HAP-1 (cell line): ENCODE data around the gene SMURF2.

Experiments
- DNase-seq, 2 experiments: peaks; one replicate each; pipeline ENCODE4 v3.0.0-alpha.2; 2016 to 2020; ENCODE audit warnings: low spot score in 2 of 2
- H3K27me3 ChIP-seq: fragments of 250-450 bp; sonication (Bioruptor Pico); 2 replicates; pipeline ENCODE4 v1.5.1; 2020; ENCODE audit warnings: low read depth, mild to moderate bottlenecking, moderate library complexity
- H3K36me3 ChIP-seq: fragments of 250-450 bp; sonication (Bioruptor Pico); replicated peaks from 2 replicates; pipeline ENCODE4 v1.5.1; 2020; ENCODE audit warnings: mild to moderate bottlenecking
- H3K4me1 ChIP-seq: fragments of 250-450 bp; sonication (Bioruptor Pico); 2 replicates; pipeline ENCODE4 v1.5.1; 2020; ENCODE audit warnings: mild to moderate bottlenecking
- H3K4me3 ChIP-seq: fragments of 250-450 bp; sonication (Bioruptor Pico); 2 replicates; pipeline ENCODE4 v1.5.1; 2020; ENCODE audit warnings: mild to moderate bottlenecking, moderate library complexity
- H3K9me3 ChIP-seq: fragments of 250-450 bp; sonication (Bioruptor Pico); 2 replicates; pipeline ENCODE4 v1.5.1; 2020; ENCODE audit warnings: mild to moderate bottlenecking, moderate library complexity
- in situ Hi-C: fragments of 300-500 bp; cut with MboI; formaldehyde crosslinking; loops from 3 replicates; pipeline ENCODE4 v1.14.3; 2020; ENCODE audit warnings: low sequenced_read_pairs, inconsistent platforms, mixed read lengths

Gene SMURF2

DNA sequence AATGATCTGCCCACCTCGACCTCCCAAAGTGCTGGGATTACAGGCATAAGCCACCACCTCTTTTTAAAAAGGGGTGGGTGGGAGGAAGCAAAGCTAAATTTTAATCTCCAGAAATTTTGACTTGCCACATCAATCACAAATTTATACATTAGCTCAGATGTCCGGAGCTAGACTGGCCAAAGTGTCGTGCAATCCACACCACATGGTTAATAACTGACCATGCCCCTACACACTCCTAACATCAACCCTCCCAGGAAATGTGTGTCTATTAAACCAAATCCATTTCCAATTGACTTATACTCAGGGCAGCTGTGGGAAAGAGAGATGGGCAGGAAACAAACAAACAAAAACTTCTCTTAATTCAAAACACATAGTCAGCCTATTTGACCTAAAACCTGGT, 29.9 kb downstream of the SMURF2 start:
- Histone ChIP-seq H3K36me3 (no peaks in the 10 kb centered on the region), H3K4me1 (0 out of 2 replicates have a peak, but pooled peaks cover 2% of the 10 kb centered on the region), H3K9me3 (no peaks in the 10 kb centered on the region), H3K4me3 (no peak overlapping the region), H3K27me3 (no peaks in the 10 kb centered on the region)
- no peak for DNase-seq
- in situ Hi-C loops = no loop called here

DNA sequence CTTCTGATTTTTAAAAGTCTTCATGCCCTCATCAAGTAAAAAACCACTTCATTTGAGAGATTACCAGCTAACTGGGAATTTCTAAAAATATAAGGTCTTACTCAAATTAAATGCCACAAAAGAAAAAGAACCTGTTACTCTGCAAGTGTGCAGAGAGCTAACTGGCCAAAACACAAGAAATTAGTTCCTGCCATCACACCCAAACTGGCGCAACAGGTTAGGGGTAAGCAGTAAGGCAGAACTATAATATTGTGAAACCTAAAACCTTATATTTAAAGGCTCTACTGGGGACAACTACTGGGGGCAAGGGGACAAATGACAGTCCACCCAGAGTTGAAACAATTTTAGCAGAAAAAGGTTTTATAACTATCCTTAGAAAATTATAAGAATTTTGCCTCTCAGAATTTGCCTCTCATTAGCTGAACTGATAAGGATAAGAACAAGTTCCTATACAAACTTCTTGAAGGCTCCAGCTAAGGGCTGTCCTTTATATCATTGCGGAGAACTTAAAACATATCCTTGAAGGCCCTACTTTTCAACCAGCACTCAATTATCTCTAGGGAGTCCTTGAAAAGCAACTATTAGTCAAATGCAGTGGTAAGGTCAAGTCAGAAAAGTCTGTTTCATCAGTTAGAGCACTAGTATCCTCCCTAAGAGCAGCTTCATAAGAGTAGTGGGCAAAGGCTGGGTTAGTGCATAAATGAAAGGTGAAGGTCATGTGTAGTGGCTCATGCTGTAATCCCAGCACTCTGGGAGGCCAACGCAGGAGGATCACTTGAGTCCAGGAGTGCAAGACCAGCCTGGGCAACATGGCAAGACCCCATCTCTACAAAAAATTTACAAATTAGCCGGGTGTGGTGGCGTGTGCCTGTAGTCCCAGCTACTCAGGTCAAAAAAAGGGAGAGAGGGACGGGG, 31.5 kb downstream of the SMURF2 start:
- Histone ChIP-seq H3K36me3 (no peaks in the 10 kb centered on the region), H3K4me3 (no peak overlapping the region), H3K4me1 (0 out of 2 replicates have a peak, but pooled peaks cover 2% of the 10 kb centered on the region), H3K27me3 (no peaks in the 10 kb centered on the region), H3K9me3 (no peaks in the 10 kb centered on the region)
- no peak for DNase-seq
- in situ Hi-C loops = no loop called here

DNA sequence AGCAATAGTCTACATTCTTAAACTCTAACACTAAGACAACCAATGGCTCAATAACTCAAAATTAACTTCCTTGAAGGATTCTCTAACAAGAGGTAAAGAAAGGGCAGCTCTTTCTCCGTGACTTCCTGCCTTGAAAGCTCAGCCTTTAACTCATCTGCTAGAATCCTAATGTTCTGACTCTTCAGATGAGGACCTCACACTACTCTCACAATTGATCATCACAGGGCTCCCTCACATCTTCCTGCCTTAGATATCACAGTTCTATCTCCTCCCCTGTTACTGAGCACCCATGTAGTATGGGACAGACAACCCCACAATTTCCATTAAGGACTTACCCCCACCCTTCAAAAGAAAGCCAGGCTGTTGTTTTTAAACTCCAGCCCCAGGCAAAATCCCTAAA, 33.5 kb downstream of the SMURF2 start:
- no peak overlapping the region for H3K4me3 ChIP-seq
- no peak for DNase-seq
- peaks cover 2% of the 10 kb centered on the region; the same call in 1 of the 2 replicates for H3K4me1 ChIP-seq
- no peaks in the 10 kb centered on the region for H3K36me3 ChIP-seq
- no peaks in the 10 kb centered on the region for H3K9me3 ChIP-seq
- in situ Hi-C loops = no loop called here
- H3K27me3 ChIP-seq = no peaks in the 10 kb centered on the region

GRCh38 chr17:64627797-64628196, 34.3 kb downstream of the SMURF2 start:
- in situ Hi-C loops = no loop called here
- Histone ChIP-seq H3K36me3 (no peaks in the 10 kb centered on the region), H3K4me1 (peaks cover 2% of the 10 kb centered on the region; the same call in 1 of the 2 replicates), H3K9me3 (no peaks in the 10 kb centered on the region), H3K27me3 (no peaks in the 10 kb centered on the region), H3K4me3 (no peak overlapping the region)
- DNase-seq = no peak

GRCh38 chr17:64626827-64627226, 35.3 kb downstream of the SMURF2 start:
- H3K36me3 ChIP-seq = no peaks in the 10 kb centered on the region
- no peak for DNase-seq
- no peaks in the 10 kb centered on the region for H3K9me3 ChIP-seq
- peaks cover 2% of the 10 kb centered on the region; the same call in 1 of the 2 replicates for H3K4me1 ChIP-seq
- no peaks in the 10 kb centered on the region for H3K27me3 ChIP-seq
- H3K4me3 ChIP-seq = no peak overlapping the region
- in situ Hi-C loops = no loop called here

- no peaks in the 10 kb centered on the region for H3K27me3 ChIP-seq
- no peak overlapping the region for H3K4me3 ChIP-seq
- no peaks in the 10 kb centered on the region for H3K9me3 ChIP-seq
- no peaks in the 10 kb centered on the region for H3K36me3 ChIP-seq
- peaks cover 2% of the 10 kb centered on the region; the same call in 1 of the 2 replicates for H3K4me1 ChIP-seq
- in situ Hi-C loops = no loop called here
- DNase-seq = no peak
Measured at GRCh38 chr17:64625541-64625940, 36.6 kb downstream of the SMURF2 start.

- Histone ChIP-seq H3K27me3 (no peaks in the 10 kb centered on the region), H3K4me1 (no peaks in the 10 kb centered on the region; the same call in 1 of the 2 replicates), H3K36me3 (no peaks in the 10 kb centered on the region), H3K4me3 (no peak overlapping the region), H3K9me3 (no peaks in the 10 kb centered on the region)
- in situ Hi-C loops = no loop called here
- no peak for DNase-seq
Measured at GRCh38 chr17:64622931-64623654, 39.0 kb downstream of the SMURF2 start.

- Histone ChIP-seq H3K36me3 (no peaks in the 10 kb centered on the region), H3K4me3 (no peak overlapping the region), H3K27me3 (no peaks in the 10 kb centered on the region), H3K4me1 (no peaks in the 10 kb centered on the region; the same call in 1 of the 2 replicates), H3K9me3 (no peaks in the 10 kb centered on the region)
- in situ Hi-C loops = no loop called here
- DNase-seq = no peak
Measured at GRCh38 chr17:64621772-64622171, 40.3 kb downstream of the SMURF2 start.

DNA sequence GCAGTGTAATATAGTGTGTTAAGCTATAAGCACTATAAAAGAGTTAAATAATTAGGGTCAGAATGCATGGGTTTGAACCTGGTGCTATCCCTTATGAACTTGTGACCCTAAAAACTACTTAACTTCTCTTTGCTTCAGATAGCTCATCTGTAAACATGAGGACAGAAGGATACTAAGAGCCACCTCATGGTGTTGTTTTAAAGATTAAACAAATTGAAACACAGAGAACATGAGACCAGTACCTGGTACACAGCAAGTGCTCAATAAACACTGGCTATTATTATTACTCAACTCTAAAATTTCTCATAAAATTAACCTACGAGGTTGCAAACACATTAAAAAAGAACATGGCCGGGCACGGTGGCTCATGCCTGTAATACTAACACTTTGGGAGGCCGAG, 43.3 kb downstream of the SMURF2 start:
- Histone ChIP-seq H3K4me1 (no peaks in the 10 kb centered on the region), H3K4me3 (no peak overlapping the region), H3K36me3 (no peaks in the 10 kb centered on the region), H3K27me3 (no peaks in the 10 kb centered on the region), H3K9me3 (no peaks in the 10 kb centered on the region)
- DNase-seq = no peak
- in situ Hi-C loops = no loop called here

GRCh38 chr17:64617125-64617780, 44.9 kb downstream of the SMURF2 start:
- no peaks in the 10 kb centered on the region for H3K27me3 ChIP-seq
- no peaks in the 10 kb centered on the region for H3K9me3 ChIP-seq
- DNase-seq = no peak
- H3K4me1 ChIP-seq = no peaks in the 10 kb centered on the region
- H3K4me3 ChIP-seq = no peak overlapping the region
- no peaks in the 10 kb centered on the region for H3K36me3 ChIP-seq
- in situ Hi-C loops = no loop called here

- DNase-seq = no peak
- H3K36me3 ChIP-seq = no peaks in the 10 kb centered on the region
- no peaks in the 10 kb centered on the region for H3K9me3 ChIP-seq
- in situ Hi-C loops = no loop called here
- H3K4me3 ChIP-seq = no peak overlapping the region
- no peaks in the 10 kb centered on the region for H3K27me3 ChIP-seq
- H3K4me1 ChIP-seq = no peaks in the 10 kb centered on the region
Measured at GRCh38 chr17:64615028-64615677, 47.0 kb downstream of the SMURF2 start.

GRCh38 chr17:64614266-64615027, 47.7 kb downstream of the SMURF2 start:
- no peak for DNase-seq
- Histone ChIP-seq H3K4me1 (no peaks in the 10 kb centered on the region), H3K9me3 (no peaks in the 10 kb centered on the region), H3K27me3 (no peaks in the 10 kb centered on the region), H3K4me3 (no peak overlapping the region), H3K36me3 (no peaks in the 10 kb centered on the region)
- in situ Hi-C loops = no loop called here

- H3K27me3 ChIP-seq = no peaks in the 10 kb centered on the region
- H3K36me3 ChIP-seq = no peaks in the 10 kb centered on the region
- DNase-seq = no peak
- no peaks in the 10 kb centered on the region for H3K9me3 ChIP-seq
- in situ Hi-C loops = no loop called here
- no peak overlapping the region for H3K4me3 ChIP-seq
- no peaks in the 10 kb centered on the region for H3K4me1 ChIP-seq
Measured at GRCh38 chr17:64611369-64611768, 50.7 kb downstream of the SMURF2 start.
